Right renal cortex interstitium (tissue), 3 donors: Measurements from ENCODE around the gene CPED1. TPM values are rescaled to one million over a fixed set of nuclear protein-coding genes. Genes with fewer than 3 reads are reported as not detected.
"Not testable (repeated sequence)": the region's sequence is repeated elsewhere in the genome, so short reads cannot be mapped to it uniquely, and the experiment has no call there.

Experiments
- DNase-seq, 3 donors: peaks; one replicate each; pipeline ENCODE4 v3.0.0-alpha.2; 2013; ENCODE audit warnings: low read depth in 3 of 3, low spot score in 2 of 3
- polyA plus RNA-seq, 3 donors: library from polyadenylated mRNA; unstranded; fragments of 120-200 nt; gene quantifications; one replicate each; pipeline ENCODE4 v1.2.1, GENCODE V29; 2013; ENCODE audit not compliant: insufficient read length in 3 of 3

The CPED1 gene
- polyA plus RNA-seq, 3 donors = 36.9 to 43.0 (median 42.1) TPM

GRCh38 chr7:121125454-121125853 lies 136.9 kb downstream of the CPED1 start:
- not testable (repeated sequence) for DNase-seq

- DNase-seq = no peak
Observed at GRCh38 chr7:121126201-121126600, 137.7 kb downstream of the CPED1 start.

- DNase-seq = no peak
Observed at GRCh38 chr7:121126801-121127534, 138.5 kb downstream of the CPED1 start.

- no peak for DNase-seq
Observed at GRCh38 chr7:121132940-121133339, 144.4 kb downstream of the CPED1 start.

GRCh38 chr7:121133444-121133843 lies 144.9 kb downstream of the CPED1 start:
- DNase-seq = no peak

GRCh38 chr7:121137580-121137979 lies 149.1 kb downstream of the CPED1 start:
- DNase-seq = no peak

- DNase-seq = no peak
Observed at GRCh38 chr7:121138262-121138933, 149.9 kb downstream of the CPED1 start.

GRCh38 chr7:121139427-121139826 lies 150.9 kb downstream of the CPED1 start:
- no peak for DNase-seq

GRCh38 chr7:121140790-121141189 lies 152.3 kb downstream of the CPED1 start:
- DNase-seq = no peak

GRCh38 chr7:121151774-121152221 lies 163.3 kb downstream of the CPED1 start:
- DNase-seq = no peak

GRCh38 chr7:121153411-121153810 lies 164.9 kb downstream of the CPED1 start:
- DNase-seq = no peak

GRCh38 chr7:121153995-121154394 lies 165.5 kb downstream of the CPED1 start:
- DNase-seq = no peak

GRCh38 chr7:121156825-121157224 lies 168.3 kb downstream of the CPED1 start:
- DNase-seq = no peak

GRCh38 chr7:121157341-121157751 lies 168.8 kb downstream of the CPED1 start:
- no peak for DNase-seq

- DNase-seq = no peak
Observed at GRCh38 chr7:121157885-121158590, 169.5 kb downstream of the CPED1 start.

- no peak for DNase-seq
Observed at GRCh38 chr7:121158665-121159064, 170.2 kb downstream of the CPED1 start.

- no peak for DNase-seq
Observed at GRCh38 chr7:121159553-121159952, 171.0 kb downstream of the CPED1 start.

- no peak for DNase-seq
Observed at GRCh38 chr7:121160150-121161008, 171.9 kb downstream of the CPED1 start.

GRCh38 chr7:121163699-121164098 lies 175.2 kb downstream of the CPED1 start:
- no peak for DNase-seq

- DNase-seq = no peak
Observed at GRCh38 chr7:121164247-121164646, 175.7 kb downstream of the CPED1 start.

GRCh38 chr7:121166916-121167315 lies 178.4 kb downstream of the CPED1 start:
- no peak for DNase-seq
